Coronary artery (tissue), 2 donors: ENCODE data around the gene PDXP.
A peak's percentile ranks its signal among the peaks of the same experiment; 100 is the strongest.

Experiments
- DNase-seq: peaks from one replicate; pipeline ENCODE4 v3.0.0-alpha.2; 2017; ENCODE audit warnings: low spot score
- H3K27ac ChIP-seq, 2 donors: fragments of 200-600 bp; sonication (generic); one replicate each; pipeline ENCODE4 v1.5.1; 2016 to 2019
- H3K4me3 ChIP-seq: fragments of 200-600 bp; sonication (generic); 2 replicates; pipeline ENCODE4 v1.5.1; 2016; ENCODE audit warnings: mild to moderate bottlenecking, moderate library complexity
- CTCF ChIP-seq: fragments of 200-600 bp; sonication (generic); IDR thresholded peaks from one replicate; pipeline ENCODE4 v1.5.1; 2019; ENCODE audit warnings: antibody characterized with exemption

Gene PDXP

GRCh38 chr22:37660709-37661045 is 2.2 kb downstream of the PDXP start:
- H3K27ac ChIP-seq, result peak overlapping the region in 1 of 2 donors; percentile 75
- TF ChIP-seq CTCF, result no peak
- no peak overlapping the region for H3K4me3 ChIP-seq
- DNase-seq, result no peak

GRCh38 chr22:37661160-37661924 is 2.8 kb downstream of the PDXP start:
- Histone ChIP-seq H3K4me3 (peak overlapping the region; percentile 1), H3K27ac (peak overlapping the region in 1 of 2 donors; percentile 75)
- DNase-seq, result no peak
- TF ChIP-seq CTCF, result no peak

- no peak for TF ChIP-seq CTCF
- peak overlapping the region in 1 of 2 donors; percentile 49 for H3K27ac ChIP-seq
- H3K4me3 ChIP-seq, result no peak overlapping the region
- no peak for DNase-seq
Observed at GRCh38 chr22:37662039-37662438, 3.5 kb downstream of the PDXP start.

DNA sequence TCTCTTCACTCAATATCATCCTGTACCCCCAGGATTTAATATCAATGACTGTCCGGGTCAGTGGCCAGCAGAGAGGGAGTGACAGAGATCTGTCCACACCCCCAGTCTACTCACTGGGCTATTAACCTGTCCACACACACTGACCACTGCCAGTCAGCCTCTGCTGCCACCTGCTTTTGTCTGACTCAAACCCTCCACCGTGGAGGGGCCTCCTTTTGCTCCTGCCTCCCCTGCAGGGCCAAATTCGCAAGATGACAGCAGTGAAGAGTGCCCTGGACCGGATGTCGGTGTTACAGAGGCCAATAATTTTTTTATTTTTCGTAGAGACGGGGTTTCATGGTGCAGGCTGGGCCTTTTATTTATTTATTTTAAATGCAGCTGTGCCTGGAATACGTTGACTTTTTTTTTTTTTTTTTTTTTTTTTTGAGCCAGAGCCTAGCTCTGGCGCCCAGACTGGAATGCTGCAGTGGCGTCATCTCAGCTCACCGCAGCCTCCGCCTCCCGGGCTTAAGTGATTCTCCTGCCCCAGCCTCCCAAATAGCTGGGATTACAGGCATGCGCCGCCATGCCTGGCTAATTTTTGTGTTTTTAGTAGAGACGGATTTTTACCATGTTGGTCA is 5.1 kb downstream of the PDXP start:
- no peak overlapping the region for H3K4me3 ChIP-seq
- H3K27ac ChIP-seq, result peak overlapping the region in 1 of 2 donors; percentile 32
- no peak for DNase-seq
- TF ChIP-seq CTCF, result no peak

GRCh38 chr22:37664249-37665101 is 6.0 kb downstream of the PDXP start:
- no peak for DNase-seq
- TF ChIP-seq CTCF, result no peak
- Histone ChIP-seq H3K27ac (peak overlapping the region in 1 of 2 donors; percentile 37), H3K4me3 (no peak overlapping the region)

- Histone ChIP-seq H3K4me3 (no peak overlapping the region), H3K27ac (no peak overlapping the region)
- DNase-seq, result no peak
- TF ChIP-seq CTCF, result no peak
Observed at GRCh38 chr22:37665487-37665886, 7.0 kb downstream of the PDXP start.
